Hypothalamus (tissue), 51 donors: ENCODE results near the gene RCBTB2.

Source experiments
- DNase-seq, 51 donors: peaks; one replicate each; lab custom pipeline; 2025; lab: John Stamatoyannopoulos, UW

The RCBTB2 gene

GRCh38 chr13:48534911-48535501, 2.1 kb upstream of the RCBTB2 start:
- DNase-seq = no peak

DNA sequence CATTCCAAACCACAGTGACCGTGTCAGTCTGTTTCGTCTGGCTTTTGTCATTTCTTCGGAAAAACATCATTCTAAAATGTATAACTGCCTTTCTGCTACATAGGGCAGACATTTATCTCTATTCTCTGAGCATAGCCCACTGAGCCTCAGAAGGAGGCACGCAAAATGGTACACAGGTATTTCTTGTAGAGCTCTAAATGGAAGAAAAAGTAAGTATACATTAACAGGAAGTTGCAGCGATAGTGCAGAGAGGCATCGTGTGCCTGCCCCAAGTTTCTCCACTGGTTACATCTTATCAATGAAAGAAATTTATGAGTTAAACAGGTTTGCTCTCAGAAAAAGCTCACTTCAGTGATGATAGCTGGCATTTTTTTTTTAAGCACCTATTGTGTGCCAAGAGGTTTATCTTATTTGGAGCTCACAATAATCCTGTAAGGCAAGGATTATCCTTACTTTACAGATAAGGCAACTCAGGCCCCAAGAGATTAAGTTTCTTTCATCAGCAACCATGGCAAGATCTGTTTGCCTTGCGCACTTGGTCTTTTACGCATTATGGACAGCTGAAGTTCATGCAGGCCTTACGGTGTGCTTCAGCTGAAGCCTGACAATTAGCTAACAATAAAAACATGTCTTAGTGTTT, 1.2 kb upstream of the RCBTB2 start:
- peak in 1 of 51 donors; percentile 8 for DNase-seq

DNA sequence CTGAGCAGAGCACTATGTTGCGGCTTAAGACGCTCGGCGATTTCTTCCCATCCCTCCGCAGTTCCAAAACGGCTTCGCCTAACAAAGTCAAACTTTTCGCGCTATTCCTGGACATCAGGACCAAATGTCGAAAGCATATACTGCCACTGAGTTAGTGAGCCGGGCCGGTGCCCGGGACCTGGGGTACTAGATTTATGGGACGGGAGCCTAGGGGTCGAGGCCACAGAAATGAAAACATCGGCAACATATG, 699 bp downstream of the RCBTB2 start:
- peak in 2 of 51 donors; percentile 62 to 71 for DNase-seq

GRCh38 chr13:48531416-48532255, 1.2 kb downstream of the RCBTB2 start:
- DNase-seq = peak in 4 of 51 donors; percentile 33 to 84 (median 70)

- no peak for DNase-seq
Observed at GRCh38 chr13:48530833-48531232, 2.0 kb downstream of the RCBTB2 start.

GRCh38 chr13:48528720-48529119, 4.2 kb downstream of the RCBTB2 start:
- no peak for DNase-seq

DNA sequence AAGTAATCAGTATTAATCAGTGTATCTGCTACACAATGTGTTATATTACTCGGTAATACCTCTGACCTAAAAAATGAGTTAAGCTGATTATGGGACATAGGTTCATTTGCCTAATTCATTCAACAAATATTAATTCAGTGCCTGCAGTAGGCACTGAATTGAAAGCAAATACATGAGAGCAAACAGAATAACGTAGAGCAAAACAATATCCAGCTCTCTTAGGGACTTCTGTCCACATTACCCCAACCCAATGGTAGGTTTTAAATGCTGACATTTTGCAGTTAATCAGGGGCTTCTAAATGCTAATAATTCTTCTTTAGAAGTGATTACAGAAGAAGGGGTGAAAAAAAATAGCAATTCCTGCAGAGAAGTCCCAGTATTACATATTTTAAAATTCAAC, 4.9 kb downstream of the RCBTB2 start:
- DNase-seq = no peak

GRCh38 chr13:48526286-48526685, 6.6 kb downstream of the RCBTB2 start:
- DNase-seq = no peak

DNA sequence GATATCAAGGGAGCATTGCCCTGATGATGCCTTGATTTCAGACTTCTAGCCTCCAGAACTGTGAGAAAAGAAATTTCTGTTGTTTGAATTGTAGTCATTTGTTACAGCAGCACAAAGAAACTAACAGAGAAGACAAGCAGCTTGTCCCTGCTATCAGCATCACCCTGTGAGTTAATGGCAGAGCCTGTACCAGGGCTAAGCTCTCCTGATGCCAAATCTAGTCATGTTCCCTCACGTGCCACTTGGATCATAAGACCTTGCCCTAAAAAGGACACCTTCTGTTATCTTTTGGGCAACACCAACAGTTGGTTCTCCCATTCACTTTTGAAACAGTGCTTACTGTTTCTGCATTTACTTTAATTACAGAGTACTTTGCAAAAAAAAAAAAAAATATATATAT, 14.8 kb downstream of the RCBTB2 start:
- no peak for DNase-seq

GRCh38 chr13:48515732-48516131, 17.1 kb downstream of the RCBTB2 start:
- peak in 7 of 51 donors; percentile 11 to 51 (median 24) for DNase-seq

DNA sequence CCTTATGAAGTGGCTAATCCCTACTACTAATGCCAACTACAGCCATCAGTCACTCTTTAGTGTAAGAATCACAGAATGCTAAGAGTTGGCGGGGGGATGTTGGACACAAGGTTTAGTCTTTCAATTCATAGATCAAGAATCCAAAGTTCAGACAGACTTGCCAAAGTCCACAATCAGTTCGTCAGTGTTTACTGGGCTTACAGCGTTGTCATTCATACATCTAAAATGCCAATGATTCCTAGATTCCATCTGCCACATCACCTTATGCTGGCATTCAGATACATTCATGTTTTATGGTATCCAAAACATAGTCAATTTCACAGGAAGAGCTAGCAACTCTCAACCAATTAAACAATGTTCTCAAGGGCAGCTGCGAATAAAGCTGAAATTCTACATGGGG, 18.1 kb downstream of the RCBTB2 start:
- DNase-seq = no peak

DNA sequence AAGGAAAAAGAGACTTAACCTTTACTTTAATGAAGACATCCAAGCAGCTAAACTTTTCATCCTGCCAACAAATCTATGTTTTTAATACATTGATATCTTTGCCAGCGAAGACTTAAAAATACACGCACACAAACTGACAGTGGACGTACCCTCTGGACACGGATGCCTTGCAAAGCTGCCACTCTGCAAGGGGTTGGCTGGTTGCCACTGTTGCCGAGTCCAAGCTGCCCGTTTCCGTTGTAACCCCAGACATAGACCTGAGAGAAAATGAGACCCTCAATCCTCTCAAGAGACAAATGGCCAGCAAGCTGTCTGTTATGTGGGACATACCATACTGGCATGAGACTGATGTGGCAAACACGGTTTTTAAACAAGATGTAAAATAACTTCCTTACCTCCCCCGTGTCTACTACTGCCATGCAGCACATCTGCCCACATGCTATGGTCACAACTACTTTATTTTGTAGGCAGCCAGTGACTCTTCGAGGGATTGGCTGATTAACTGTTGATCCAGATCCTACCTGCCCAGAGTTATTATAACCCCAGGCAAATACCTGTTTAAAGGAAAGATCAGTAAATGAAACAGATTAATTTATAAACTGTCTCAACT, 21.2 kb downstream of the RCBTB2 start:
- DNase-seq = peak in 10 of 51 donors; percentile 11 to 38 (median 18)

GRCh38 chr13:48510698-48511097, 22.2 kb downstream of the RCBTB2 start:
- DNase-seq = no peak

DNA sequence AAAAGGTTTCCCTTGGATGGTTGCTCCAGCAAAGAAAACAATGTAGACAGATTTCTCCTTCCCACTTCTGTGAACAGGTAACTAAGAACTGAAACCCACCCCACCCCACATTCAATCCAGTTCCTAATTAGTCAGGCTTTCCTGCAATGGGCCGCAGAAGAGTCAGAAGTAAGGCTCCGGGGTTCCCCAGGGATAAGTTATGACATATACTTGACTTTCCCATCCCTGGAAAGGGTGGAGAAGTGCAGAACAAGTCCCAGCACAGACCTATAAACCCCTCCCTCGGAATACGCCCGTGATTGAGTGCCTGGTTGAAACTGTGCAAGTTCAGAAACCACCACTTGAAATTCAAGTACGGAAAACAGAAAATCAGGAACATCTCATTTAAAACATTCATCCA, 24.9 kb downstream of the RCBTB2 start:
- no peak for DNase-seq

- DNase-seq = no peak
Observed at GRCh38 chr13:48507021-48507420, 25.9 kb downstream of the RCBTB2 start.

DNA sequence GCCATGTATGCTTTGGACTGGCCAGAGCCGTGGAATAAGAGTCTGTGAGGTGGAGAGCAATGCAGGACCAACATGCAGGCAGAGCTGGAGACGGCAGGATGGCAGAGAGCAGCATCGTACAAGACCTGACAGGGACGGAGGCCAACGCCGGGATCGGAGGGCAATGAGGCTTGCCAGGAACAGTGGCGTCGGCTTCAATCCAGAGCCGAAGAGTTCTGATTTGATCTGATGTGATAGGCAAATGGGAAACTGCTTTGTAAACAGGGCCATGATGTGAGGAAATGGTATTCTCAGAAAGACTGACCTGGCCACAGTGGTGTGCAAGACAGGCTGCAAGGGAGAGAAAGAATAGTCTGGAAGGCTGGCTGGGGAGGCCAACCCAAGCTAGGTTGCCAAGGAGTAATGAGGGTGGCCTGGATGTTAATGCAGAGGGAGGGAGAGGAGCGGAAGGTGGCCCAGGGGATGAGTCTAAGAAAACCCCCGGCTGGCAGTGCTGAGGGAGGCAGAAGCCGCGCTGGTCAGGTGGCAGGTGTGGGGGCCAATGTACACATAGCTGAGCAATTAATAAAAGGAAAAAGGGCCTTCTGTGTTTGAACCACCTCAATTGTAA, 26.7 kb downstream of the RCBTB2 start:
- DNase-seq = no peak

GRCh38 chr13:48505597-48506091, 27.2 kb downstream of the RCBTB2 start:
- peak in 6 of 51 donors; percentile 9 to 52 (median 24) for DNase-seq

DNA sequence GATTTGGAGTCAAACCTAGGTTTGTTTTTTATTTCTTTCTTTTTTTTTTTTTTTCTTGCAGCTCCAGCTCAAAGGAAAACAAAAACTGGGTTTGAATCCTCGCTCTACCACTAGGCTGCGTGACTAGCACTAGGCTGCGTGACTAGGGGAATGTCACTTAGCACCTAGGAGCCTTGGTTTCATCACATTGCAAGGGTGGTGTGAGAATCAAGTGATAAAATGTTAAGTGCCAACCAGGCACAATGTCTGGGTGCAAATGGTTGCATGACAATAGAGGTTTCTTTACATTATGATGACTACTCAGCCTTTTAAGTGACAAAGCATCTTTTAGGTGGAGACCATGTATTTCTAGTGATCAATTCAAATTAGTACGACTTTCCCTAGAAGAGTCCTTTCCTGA, 27.9 kb downstream of the RCBTB2 start:
- DNase-seq = no peak

DNA sequence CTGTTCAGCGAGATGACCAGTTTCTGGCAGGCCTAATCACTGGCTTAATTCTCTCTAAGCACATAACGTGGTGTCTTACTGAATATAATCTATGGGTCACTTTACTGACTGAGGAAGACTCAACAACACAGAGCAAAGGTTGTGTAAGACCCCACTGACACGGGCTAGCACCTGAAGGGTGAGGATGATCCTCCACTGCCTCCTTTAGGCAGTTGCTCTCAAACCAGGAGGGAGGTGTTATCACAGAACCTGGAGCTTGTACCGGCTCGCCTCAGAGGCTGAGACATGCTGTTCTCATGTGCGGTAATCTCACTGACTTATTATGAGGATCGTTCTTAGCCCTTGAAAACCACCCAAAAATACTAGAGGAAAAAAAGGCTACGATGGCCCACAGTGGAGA, 28.3 kb downstream of the RCBTB2 start:
- no peak for DNase-seq

- DNase-seq = no peak
Observed at GRCh38 chr13:48502601-48503319, 30.1 kb downstream of the RCBTB2 start.
